SK-N-SH (cell line): ENCODE measurements around the gene LPCAT1.

ENCODE experiments used
- CHD2 ChIP-seq: fragments of 150-350 bp; IDR thresholded peaks from 2 replicates; pipeline ENCODE4 v1.6.1; 2018; ENCODE audit warnings: low read length; ENCODE audit not compliant: partially characterized antibody
- CTCF ChIP-seq: fragments of 200-600 bp; sonication (generic); IDR thresholded peaks from 2 replicates; pipeline ENCODE4 v1.6.1; 2017; ENCODE audit warnings: antibody characterized with exemption, mild to moderate bottlenecking, moderate library complexity
- REST ChIP-seq: IDR thresholded peaks from 2 replicates; pipeline ENCODE4 v1.6.1; 2012; ENCODE audit warnings: mild to moderate bottlenecking, low read depth, low read length, moderate library complexity
- ZBTB33 ChIP-seq: IDR thresholded peaks from 2 replicates; pipeline ENCODE4 v1.4.0; 2012; ENCODE audit warnings: low read depth, borderline replicate concordance

GRCh38 chr5:1526681-1527131, 2.9 kb upstream of the LPCAT1 start:
- TF ChIP-seq ZBTB33 (no peak), CTCF (no peak), REST (no peak), CHD2 (no peak)
